Cardiac muscle cell (in vitro differentiated cells and primary cell): Measurements from ENCODE around the gene NRP1. TPM values are rescaled to one million over a fixed set of nuclear protein-coding genes. Genes with fewer than 3 reads are reported as not detected.

Experiments
- DNase-seq, 2 donors: peaks; one replicate each; pipeline versions ENCODE4 v3.0.0 to v3.0.0-alpha.2; 2010 to 2017; ENCODE audit warnings: low read depth in 1 of 2, low spot score in 1 of 2
- H3K27ac ChIP-seq: fragments of 200-600 bp; sonication (generic); 2 replicates; pipeline ENCODE4 v1.5.1; 2016
- H3K27me3 ChIP-seq: fragments of 200-600 bp; sonication (generic); 2 replicates; pipeline ENCODE4 v1.6.0; 2016; ENCODE audit warnings: control low read depth
- H3K36me3 ChIP-seq: fragments of 200-600 bp; sonication (generic); 2 replicates; pipeline ENCODE4 v1.5.1; 2016; ENCODE audit warnings: control low read depth
- H3K4me1 ChIP-seq: fragments of 200-600 bp; sonication (generic); 2 replicates; pipeline ENCODE4 v1.8.1; 2017; ENCODE audit warnings: low read depth, mild to moderate bottlenecking, mixed run types
- H3K4me3 ChIP-seq: fragments of 200-600 bp; sonication (generic); 2 replicates; pipeline ENCODE4 v1.5.1; 2016; ENCODE audit warnings: mild to moderate bottlenecking
- H3K9me3 ChIP-seq: fragments of 200-600 bp; sonication (generic); 2 replicates; pipeline ENCODE4 v1.5.1; 2017; ENCODE audit warnings: low read depth, mild to moderate bottlenecking, control low read depth
- CTCF ChIP-seq: IDR thresholded peaks from 2 replicates; pipeline ENCODE4 v1.5.1; 2012; ENCODE audit warnings: low read depth, mild to moderate bottlenecking, low read length
- polyA plus RNA-seq: library from polyadenylated mRNA; unstranded; fragments of >200 nt; fragmentation: Nextera tagmentation; extraction: Ambion mirVana; gene quantifications from 2 replicates; pipeline ENCODE4 v1.2.1, GENCODE V29; 2016
- total RNA-seq: library from RNA; depleted of rRNA; stranded (reverse); fragments of >200 nt; gene quantifications from 2 replicates; pipeline ENCODE4 v1.2.3, GENCODE V29; 2016

NRP1 gene
- total and polyA plus RNA-seq, 2 experiments from 2014 or later = 145 to 327 TPM

GRCh38 chr10:33368086-33368485 is 33.6 kb upstream of the NRP1 start:
- Histone ChIP-seq H3K36me3 (no peaks in the 10 kb centered on the region), H3K27ac (no peak overlapping the region), H3K27me3 (no peaks in the 10 kb centered on the region), H3K9me3 (no peaks in the 10 kb centered on the region), H3K4me1 (no peaks in the 10 kb centered on the region), H3K4me3 (no peak overlapping the region)
- no peak for DNase-seq
- TF ChIP-seq CTCF = no peak

- no peaks in the 10 kb centered on the region for H3K27me3 ChIP-seq
- peak in 1 of 2 donors; percentile 85 for DNase-seq
- TF ChIP-seq CTCF = no peak
- no peak overlapping the region for H3K27ac ChIP-seq
- H3K4me1 ChIP-seq = no peaks in the 10 kb centered on the region
- no peaks in the 10 kb centered on the region for H3K9me3 ChIP-seq
- H3K36me3 ChIP-seq = no peaks in the 10 kb centered on the region
- H3K4me3 ChIP-seq = no peak overlapping the region
Observed at GRCh38 chr10:33365871-33366411, 31.5 kb upstream of the NRP1 start.

- Histone ChIP-seq H3K36me3 (no peaks in the 10 kb centered on the region), H3K27me3 (no peaks in the 10 kb centered on the region), H3K4me1 (no peaks in the 10 kb centered on the region), H3K9me3 (no peaks in the 10 kb centered on the region), H3K4me3 (no peak overlapping the region), H3K27ac (no peak overlapping the region)
- no peak for TF ChIP-seq CTCF
- peak in 1 of 2 donors; percentile 16 for DNase-seq
Observed at GRCh38 chr10:33365301-33365700, 30.8 kb upstream of the NRP1 start.

GRCh38 chr10:33363106-33363505 is 28.6 kb upstream of the NRP1 start:
- no peak for DNase-seq
- TF ChIP-seq CTCF = no peak
- Histone ChIP-seq H3K4me1 (no peaks in the 10 kb centered on the region), H3K36me3 (no peaks in the 10 kb centered on the region), H3K4me3 (no peak overlapping the region), H3K27ac (no peak overlapping the region), H3K9me3 (no peaks in the 10 kb centered on the region), H3K27me3 (no peaks in the 10 kb centered on the region)

GRCh38 chr10:33358016-33358415 is 23.5 kb upstream of the NRP1 start:
- no peaks in the 10 kb centered on the region for H3K27me3 ChIP-seq
- no peak overlapping the region for H3K27ac ChIP-seq
- H3K36me3 ChIP-seq = no peaks in the 10 kb centered on the region
- no peak for TF ChIP-seq CTCF
- H3K9me3 ChIP-seq = no peaks in the 10 kb centered on the region
- DNase-seq = no peak
- H3K4me3 ChIP-seq = no peak overlapping the region
- no peaks in the 10 kb centered on the region for H3K4me1 ChIP-seq

GRCh38 chr10:33355274-33355673 is 20.8 kb upstream of the NRP1 start:
- Histone ChIP-seq H3K36me3 (no peaks in the 10 kb centered on the region), H3K27me3 (no peaks in the 10 kb centered on the region), H3K27ac (no peak overlapping the region), H3K9me3 (no peaks in the 10 kb centered on the region), H3K4me3 (no peak overlapping the region), H3K4me1 (no peaks in the 10 kb centered on the region)
- no peak for TF ChIP-seq CTCF
- no peak for DNase-seq
